Measurements from ENCODE around the gene MAN1A2.

DNA sequence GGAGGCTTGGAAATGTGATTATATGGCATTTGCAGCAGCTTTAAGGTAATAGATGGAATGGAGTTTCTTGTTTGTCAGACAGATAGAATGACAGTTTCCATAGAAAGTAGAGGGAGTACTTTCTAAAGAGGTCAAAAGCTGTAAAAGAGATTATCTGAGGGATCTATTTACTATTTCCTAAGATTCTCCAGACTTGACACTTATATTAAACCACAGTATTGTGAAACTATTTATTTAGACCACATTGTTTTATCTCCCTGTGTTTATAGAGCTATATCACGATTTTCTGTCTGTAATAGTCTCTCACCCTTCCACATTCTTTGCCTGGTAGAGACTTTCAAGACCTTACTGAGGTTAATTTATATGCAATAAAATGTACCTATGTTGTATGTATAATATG is 66.7 kb downstream of the MAN1A2 start:
- TF ChIP-seq, protein P1, sequence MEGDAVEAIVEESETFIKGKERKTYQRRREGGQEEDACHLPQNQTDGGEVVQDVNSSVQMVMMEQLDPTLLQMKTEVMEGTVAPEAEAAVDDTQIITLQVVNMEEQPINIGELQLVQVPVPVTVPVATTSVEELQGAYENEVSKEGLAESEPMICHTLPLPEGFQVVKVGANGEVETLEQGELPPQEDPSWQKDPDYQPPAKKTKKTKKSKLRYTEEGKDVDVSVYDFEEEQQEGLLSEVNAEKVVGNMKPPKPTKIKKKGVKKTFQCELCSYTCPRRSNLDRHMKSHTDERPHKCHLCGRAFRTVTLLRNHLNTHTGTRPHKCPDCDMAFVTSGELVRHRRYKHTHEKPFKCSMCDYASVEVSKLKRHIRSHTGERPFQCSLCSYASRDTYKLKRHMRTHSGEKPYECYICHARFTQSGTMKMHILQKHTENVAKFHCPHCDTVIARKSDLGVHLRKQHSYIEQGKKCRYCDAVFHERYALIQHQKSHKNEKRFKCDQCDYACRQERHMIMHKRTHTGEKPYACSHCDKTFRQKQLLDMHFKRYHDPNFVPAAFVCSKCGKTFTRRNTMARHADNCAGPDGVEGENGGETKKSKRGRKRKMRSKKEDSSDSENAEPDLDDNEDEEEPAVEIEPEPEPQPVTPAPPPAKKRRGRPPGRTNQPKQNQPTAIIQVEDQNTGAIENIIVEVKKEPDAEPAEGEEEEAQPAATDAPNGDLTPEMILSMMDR (IDR thresholded peaks at IDR 0.05): no peak
- TF ChIP-seq POLR2A (IDR thresholded peaks at IDR 0.05): no peak

Measured in uterus (tissue), 2 donors.